ENCODE measurements around the gene TEX54. TPM values are rescaled to one million over a fixed set of nuclear protein-coding genes. Genes with fewer than 3 reads are reported as not detected.
A peak's percentile ranks its signal among the peaks of the same experiment; 100 is the strongest.
"Not testable (repeated sequence)": the region's sequence is repeated elsewhere in the genome, so short reads cannot be mapped to it uniquely, and the experiment has no call there.

TEX54 gene
- polyA plus RNA-seq, 3 donors = 0.36 to 0.65 TPM; not detected in 1

DNA sequence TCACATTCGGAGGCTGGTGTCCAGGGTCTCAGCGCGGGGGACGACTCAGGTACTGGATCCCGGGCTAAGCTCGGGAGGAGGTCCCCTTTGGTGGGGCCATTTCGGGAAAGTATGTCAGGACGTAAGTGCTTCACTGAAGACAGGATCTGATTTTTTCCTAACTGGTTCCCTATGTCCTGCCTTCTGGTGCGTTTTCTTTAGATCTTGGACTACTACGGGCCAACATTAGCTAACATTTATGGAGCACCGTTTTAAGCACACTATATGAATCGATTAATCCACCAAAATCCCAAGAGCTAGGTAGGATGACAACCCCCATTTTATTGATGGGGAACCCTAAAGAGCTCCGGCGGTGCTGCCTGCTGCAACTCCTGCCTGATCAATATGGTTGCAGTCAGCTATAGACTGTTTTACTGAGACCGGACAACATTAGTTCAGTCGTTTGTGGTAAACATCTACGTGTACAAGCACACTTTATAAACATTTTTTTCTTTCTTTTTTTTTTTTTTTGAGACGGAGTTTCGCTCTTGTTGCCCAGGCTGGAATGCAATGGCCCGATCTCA, 23.8 kb upstream of the TEX54 start:
- DNase-seq = no peak

DNA sequence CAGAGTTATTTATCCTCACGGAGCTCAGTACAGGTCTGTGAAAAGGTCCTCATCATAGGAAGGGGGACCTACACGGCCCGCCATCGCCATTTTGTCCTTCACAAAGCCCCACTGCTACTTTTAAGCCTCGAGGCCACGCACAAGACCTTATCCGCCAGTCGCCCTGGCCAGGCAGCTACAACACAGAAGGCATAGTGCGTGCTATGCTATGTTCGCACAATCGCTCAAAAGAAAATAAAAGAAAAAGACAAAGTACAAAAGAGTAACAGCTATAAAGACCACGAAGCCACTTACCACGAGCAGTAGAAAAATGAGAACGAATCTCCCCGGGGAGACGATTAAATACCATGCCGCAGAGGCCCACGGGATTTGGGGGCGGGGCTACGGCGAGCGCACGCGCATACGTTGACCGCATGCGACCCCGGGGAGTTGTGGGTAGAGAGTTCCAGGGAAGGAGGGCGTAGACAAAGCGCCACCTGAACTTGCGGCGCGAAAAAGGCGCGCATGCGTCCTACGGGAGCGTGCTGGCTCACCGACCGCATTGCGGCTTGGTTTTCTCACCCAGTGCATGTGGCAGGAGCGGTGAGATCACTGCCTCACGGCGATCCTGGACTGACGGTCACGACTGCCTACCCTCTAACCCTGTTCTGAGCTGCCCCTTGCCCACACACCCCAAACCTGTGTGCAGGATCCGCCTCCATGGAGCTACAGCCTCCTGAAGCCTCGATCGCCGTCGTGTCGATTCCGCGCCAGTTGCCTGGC, 23.1 kb upstream of the TEX54 start:
- peak; percentile 97 for DNase-seq

- DNase-seq = no peak
These were observed 22.4 kb upstream of the TEX54 start for GRCh38 chr11:62854825-62855570.

DNA sequence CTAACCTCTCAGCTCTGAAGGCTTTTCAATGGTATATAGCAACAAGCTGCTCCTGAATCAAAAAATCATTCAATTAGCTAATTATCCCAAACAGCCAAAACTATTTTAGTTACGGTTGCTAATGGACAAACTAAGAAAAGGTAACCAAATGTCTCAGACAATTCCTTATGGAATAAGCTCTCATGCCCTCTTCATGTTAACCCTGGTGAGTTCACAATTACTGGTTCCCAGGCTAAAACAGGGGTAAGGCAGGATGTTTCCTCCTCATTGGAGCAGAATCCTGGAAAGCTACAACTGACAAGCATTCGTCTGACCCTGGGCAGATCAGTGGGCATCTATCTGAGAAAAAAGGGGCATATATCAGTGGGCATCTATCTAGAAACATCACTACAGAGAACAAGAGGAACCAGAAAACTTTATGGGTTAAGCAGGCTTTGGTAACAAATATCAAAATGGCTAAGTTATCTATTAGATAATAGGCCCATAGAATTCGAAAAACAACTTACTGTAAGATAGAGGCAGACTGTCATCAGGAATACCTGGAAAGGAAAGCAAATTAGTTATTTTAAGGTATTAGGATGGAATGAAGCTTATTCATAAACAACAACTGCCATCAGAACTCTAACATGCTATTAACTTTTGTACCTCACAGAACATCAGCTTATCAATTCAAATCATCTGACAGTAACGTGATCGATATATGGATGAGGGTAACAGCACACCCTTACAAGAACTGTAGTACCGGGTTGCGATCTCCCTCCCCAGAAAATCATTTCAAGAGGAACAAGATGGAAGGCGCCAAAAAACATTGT, 21.6 kb upstream of the TEX54 start:
- no peak for DNase-seq

- no peak for DNase-seq
These were observed 20.8 kb upstream of the TEX54 start for GRCh38 chr11:62853279-62853965.

- DNase-seq = no peak
These were observed 20.0 kb upstream of the TEX54 start for GRCh38 chr11:62852523-62853188.

DNA sequence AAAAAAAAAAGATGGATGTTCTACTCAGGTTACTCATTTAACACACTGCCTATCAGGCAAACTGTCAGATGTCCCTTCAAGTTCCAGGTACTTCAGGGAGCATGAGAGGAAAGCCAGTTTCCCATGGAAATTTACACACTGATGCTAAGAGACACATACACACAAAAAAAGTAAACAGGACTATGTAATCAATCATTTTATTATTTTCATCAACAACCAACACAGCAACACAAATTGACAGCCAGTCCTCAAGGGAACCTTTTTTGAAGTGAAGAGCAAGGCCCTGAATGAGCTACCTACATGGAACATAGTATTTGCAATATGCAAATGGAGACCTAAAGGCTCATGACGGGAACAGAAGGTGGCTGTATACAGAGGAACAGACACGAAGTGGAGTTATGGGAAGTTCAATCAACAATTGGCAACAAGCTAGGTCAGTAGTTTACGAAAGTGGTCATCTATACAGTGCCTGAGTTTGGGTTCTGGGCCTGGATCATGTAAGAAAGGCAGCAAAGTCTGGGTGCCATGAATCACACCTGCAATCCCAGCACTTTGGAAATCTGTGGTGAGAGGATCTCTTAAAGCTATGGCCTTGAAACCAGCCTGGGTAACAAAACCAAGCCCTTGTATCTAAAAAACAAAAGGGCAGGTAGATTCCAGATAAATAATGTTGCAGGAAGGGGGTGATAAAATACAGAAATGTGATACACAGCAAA, 19.3 kb upstream of the TEX54 start:
- DNase-seq = no peak

DNA sequence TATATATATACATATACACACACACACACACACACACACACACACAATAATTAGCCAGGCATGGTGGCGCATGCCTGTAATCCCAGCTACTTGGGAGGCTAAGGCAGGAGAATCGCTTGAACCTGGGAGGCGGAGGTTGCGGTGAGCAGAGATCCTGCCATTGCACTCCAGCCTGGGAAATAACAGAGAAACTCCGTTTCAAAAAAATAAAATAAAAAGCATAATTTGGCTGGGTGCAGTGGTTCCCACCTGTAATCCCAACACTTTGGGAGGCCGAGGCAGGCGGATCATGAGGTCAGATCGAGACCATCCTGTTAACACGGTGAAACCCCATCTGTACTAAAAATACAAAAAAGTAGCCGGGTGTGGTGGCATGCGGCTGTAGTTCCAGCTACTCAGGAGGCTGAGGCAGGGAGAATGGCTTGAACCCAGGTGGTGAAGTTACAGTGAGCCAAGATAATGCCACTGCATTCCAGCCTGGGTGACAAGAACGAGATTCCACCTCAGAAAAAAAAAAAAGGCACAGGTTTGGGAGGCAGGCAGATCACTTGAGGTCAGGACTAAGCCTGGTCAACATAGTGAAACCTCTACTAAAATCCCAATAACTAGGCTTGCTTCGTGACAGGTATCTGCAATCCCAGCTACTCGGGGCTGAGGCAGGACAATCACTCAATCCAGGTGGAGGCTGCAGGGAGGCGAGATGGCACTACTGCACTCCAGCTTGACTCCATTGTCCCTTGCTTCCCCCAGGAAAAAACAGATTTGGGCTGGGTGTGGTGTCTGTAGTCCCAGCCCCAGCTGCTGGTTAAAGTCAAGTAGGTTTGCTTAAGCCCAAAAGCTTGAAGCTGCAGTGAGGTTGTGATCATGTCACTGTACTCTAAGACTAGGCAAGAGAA, 18.5 kb upstream of the TEX54 start:
- DNase-seq = no peak

DNA sequence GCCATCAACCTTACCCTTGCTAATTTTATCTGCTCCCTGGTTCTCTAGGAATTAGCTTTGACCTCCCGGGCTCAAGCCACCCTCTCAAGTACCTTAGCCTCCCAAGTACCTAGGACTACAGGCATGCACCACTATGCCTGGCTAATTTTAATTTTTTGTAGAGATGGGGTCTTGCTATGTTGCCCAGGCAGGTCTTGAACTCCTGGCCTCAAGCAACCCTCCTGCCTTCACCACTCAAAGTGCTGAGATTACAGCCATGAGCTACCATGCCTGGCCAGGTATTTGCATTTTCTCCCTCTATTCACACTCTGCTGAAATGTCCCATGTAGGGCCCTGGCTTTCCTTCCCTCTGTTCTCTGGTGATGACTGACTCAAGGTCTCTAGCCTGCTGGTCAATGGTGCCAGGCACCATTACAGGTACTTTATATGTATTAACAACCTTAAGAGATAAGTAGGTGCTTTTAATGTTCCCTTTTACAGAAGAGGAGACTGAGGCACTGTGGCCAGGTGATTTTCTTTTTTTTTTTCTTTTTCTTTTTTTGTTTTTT, 15.2 kb upstream of the TEX54 start:
- DNase-seq = no peak

DNA sequence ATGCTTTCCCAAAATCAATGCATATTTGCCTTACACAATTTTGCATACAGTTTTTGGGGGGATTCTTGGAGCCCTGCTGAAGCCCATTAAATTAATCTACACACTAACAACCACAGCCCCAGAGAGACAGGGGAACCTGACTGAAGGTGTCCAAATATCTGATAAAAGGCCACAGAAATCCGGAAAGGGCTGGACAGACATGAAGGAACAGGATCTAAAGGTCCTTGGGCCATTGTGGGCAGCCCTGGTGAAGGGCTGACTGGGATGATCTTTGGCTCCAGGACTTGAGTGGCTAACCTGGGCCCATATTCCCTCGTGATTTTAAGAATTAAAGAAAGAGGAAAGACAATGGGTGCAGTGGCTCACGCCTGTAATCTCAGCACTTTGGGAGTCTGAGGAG, 13.5 kb upstream of the TEX54 start:
- no peak for DNase-seq

GRCh38 chr11:62844154-62844553, 11.5 kb upstream of the TEX54 start:
- DNase-seq = no peak

DNA sequence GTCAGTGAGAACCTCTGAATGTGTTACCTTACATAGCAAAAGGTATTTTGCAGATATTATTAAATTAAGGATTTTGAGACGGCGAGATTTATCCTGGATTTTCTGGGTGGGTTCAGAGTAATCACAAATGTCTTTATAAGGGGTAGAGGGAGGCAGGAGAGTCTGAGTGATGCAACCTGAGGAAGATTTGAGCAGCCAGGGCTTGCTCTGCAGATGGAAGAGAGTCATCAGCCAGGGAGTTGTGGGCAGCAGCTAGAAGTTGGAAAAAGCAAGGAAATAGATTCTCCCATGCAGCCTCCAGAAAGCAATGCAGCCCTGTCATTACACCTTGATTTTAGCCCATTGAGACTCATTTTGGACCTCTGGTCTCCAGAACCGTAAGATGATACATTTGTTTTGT, 10.8 kb upstream of the TEX54 start:
- no peak for DNase-seq

- not testable (repeated sequence) for DNase-seq
These were observed 10.2 kb upstream of the TEX54 start for GRCh38 chr11:62842891-62843290.

DNA sequence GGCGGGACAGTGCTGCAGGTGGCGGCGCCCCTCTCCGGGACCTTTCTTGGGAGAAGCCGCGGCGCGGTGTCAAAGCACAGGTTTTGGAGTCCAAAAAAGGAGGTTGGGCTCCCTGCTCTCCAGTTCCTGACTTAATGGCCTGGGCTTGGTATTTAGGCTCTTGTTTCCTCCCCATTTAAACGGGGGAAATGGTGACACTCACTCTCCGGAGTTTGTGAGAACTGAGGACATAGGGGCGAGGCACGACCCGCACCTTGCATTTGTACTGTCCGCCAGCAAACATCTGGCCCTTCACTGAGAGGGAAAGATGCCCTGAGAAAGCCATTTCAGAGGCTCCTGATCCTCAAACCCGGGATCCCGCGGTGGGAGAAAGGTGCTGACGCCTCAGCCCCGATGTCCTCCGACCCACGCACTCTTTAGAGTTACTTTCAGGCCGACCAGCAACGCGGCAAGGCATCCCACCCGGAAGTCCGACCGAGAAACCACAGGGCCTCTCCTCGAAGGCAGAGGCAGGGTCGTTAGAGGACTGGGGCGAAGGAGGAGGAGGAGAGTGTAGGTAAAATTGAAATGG, 9.6 kb upstream of the TEX54 start:
- DNase-seq = peak; percentile 29

DNA sequence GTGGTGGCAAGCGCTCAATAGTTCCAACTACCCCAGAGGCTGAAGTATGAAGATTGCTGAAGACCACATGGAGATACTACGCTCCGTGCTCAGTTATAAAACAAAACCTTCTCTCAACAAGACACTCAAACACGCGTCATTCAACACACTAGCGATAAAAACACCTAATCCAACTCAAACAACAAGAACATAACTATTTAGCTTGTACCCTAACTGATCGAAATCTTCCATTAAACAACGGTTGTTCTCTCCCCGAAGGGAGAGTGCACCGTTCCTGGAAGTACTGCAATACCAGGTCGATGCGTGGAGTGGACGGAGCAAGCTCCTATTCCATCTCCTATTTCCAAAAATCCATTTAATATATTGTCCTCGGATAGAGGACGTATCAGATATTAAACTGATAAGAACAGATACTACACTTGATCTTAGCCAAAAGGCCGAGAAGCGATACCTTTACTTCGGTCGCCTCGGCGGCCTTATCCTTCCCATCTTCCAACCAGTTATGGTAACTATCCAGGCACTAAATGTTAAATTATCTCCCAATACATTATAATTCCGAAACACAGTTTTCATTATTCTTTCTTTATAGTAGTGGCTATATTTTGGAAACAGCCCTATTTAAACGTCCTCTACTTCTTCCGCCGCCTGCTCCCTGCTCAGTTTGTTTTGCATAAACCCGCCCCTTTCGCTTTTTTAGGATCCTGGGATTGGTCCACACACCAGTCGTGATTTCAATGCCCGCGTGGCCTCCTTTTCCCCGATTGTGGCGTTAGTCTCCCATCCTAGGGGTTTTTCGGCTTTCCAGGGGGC, 8.9 kb upstream of the TEX54 start:
- peak; percentile 96 for DNase-seq

DNA sequence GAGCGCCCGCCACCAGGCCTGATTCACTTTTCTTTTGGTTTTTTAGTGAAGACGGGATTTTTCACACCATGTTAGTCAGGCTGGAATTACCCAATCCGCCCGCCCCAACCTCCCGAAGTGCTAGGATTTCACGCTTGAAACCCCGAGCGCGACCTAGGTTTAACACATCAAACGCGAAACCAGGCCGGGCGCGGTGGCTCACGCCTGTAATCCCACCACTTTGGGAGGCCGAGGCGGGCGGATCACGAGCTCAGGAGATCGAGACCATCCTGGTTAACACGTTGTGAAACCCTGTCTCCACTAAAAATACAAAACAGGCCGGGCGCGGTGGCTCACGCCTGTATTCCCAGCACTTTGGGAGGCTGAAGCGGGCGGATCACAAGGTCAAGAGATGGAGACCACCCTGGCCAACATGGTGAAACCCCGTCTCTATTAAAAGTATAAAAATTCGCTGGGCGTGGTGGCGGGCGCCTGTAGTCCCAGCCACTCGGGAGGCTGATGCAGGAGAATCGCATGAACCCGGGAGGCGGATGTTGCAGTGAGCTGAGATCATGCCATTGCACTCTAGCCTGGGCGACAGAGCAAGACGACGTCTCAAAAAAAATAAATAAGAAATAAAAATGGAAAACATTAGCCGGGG, 8.2 kb upstream of the TEX54 start:
- DNase-seq = peak; percentile 71
